GM12878 (cell line): ENCODE data around the gene CDK16. TPM values are rescaled to one million over a fixed set of nuclear protein-coding genes. Genes with fewer than 3 reads are reported as not detected.

ENCODE experiments used
- ATAC-seq: fragments of 200-7000 bp; cut with Tn5 transposase; 3 replicates; pipeline ENCODE4 v1.9.1; 2020; ENCODE audit warnings: mild to moderate bottlenecking, moderate library complexity
- BruUV-seq: library from RNA; stranded (reverse); fragments of 400-500 nt; replicated peaks from 2 replicates; lab custom pipeline; 2021; lab: Mats Ljungman, UMichigan
- CTCF ChIA-PET: fragments of 300-600 bp; sonication (Branson Sonifier 250); formaldehyde crosslinking; extraction: SDS; loops from one replicate; lab custom pipeline; 2021; ENCODE audit warnings: inconsistent platforms; lab: Yijun Ruan, JAX
- POLR2A ChIA-PET: fragments of 350-600 bp; formaldehyde crosslinking; extraction: SDS; loops from one replicate; lab custom pipeline; 2021; ENCODE audit warnings: inconsistent platforms; lab: Charles Lee
- RAD21 ChIA-PET: fragments of 300-600 bp; sonication (Branson Sonifier 250); formaldehyde crosslinking; loops from one replicate; lab custom pipeline; 2023; ENCODE audit warnings: antibody characterized with exemption; ENCODE audit not compliant: unreplicated experiment; lab: Charles Lee
- SMC1A ChIA-PET: fragments of 300-600 bp; sonication (Branson Sonifier 250); formaldehyde crosslinking; loops from one replicate; lab custom pipeline; 2023; ENCODE audit not compliant: unreplicated experiment, uncharacterized antibody; lab: Charles Lee
- DNase-seq: peaks from one replicate; pipeline ENCODE4 v3.0.0-alpha.2; 2011; ENCODE audit warnings: low read depth, low spot score
- FAIRE-seq: peaks from 3 replicates; lab custom pipeline; 2011; peaks lifted over from hg19 to GRCh38; lab: Jason Lieb, UNC
- H2AFZ ChIP-seq: 2 replicates; pipeline ENCODE4 v1.6.0; 2011; ENCODE audit warnings: low read depth, low read length, control low read depth; ENCODE audit not compliant: control insufficient read depth
- H3K27ac ChIP-seq: 2 replicates; pipeline ENCODE4 v1.5.1; 2011; ENCODE audit warnings: control low read depth; ENCODE audit not compliant: control insufficient read depth, insufficient read depth
- H3K27me3 ChIP-seq, 2 experiments: replicated peaks in 1 of 2; 2 replicates each; pipeline versions ENCODE4 v1.6.0 to v1.6.1; 2011; ENCODE audit warnings: low read length in 1 of 2; ENCODE audit not compliant: control insufficient read depth in 2 of 2, insufficient read depth in 2 of 2
- H3K36me3 ChIP-seq, 2 experiments: 2 replicates each; pipeline ENCODE4 v1.5.1; 2011; ENCODE audit warnings: low read length in 1 of 2; ENCODE audit not compliant: control insufficient read depth in 2 of 2, insufficient read depth in 2 of 2
- H3K4me1 ChIP-seq: 2 replicates; pipeline ENCODE4 v1.6.1; 2011; ENCODE audit warnings: mild to moderate bottlenecking, low read length, moderate library complexity, mixed read lengths; ENCODE audit not compliant: control insufficient read depth, insufficient read depth
- H3K4me2 ChIP-seq: 2 replicates; pipeline ENCODE4 v1.6.0; 2011; ENCODE audit warnings: control low read depth; ENCODE audit not compliant: control insufficient read depth, insufficient read depth
- H3K4me3 ChIP-seq: fragments of 200-600 bp; sonication (generic); 2 replicates; pipeline ENCODE4 v1.5.1; 2016
- H3K79me2 ChIP-seq: 2 replicates; pipeline ENCODE4 v1.6.0; 2011; ENCODE audit warnings: low read length; ENCODE audit not compliant: control insufficient read depth, insufficient read depth
- H3K9ac ChIP-seq: 2 replicates; pipeline ENCODE4 v1.8.0; 2011; ENCODE audit warnings: low read length, control low read depth, mixed read lengths; ENCODE audit not compliant: control insufficient read depth, insufficient read depth
- H3K9me3 ChIP-seq: replicated peaks from 3 replicates; pipeline ENCODE4 v1.5.1; 2011; ENCODE audit warnings: mild to moderate bottlenecking, low read length; ENCODE audit not compliant: control insufficient read depth, insufficient read depth
- H4K20me1 ChIP-seq: 2 replicates; pipeline ENCODE4 v1.6.0; 2011; ENCODE audit not compliant: control insufficient read depth, insufficient read depth
- BRCA1 ChIP-seq: IDR thresholded peaks from 2 replicates; pipeline ENCODE4 v1.6.1; 2011; ENCODE audit warnings: low read depth, low read length, improper control_type of control experiment
- CTCF ChIP-seq, 3 experiments: IDR thresholded peaks in 2 of 3; conservative IDR thresholded peaks in 1 of 3; 2 replicates each; pipeline ENCODE4 v1.5.1; 2011; ENCODE audit warnings: low read depth in 3 of 3, low read length in 3 of 3, mild to moderate bottlenecking in 3 of 3, control low read depth in 2 of 3, moderate library complexity in 2 of 3, inconsistent platforms in 1 of 3, mixed read lengths in 1 of 3; ENCODE audit not compliant: control insufficient read depth in 2 of 3, insufficient read depth in 1 of 3; ENCODE audit errors: extremely low read depth in 1 of 3
- E2F4 ChIP-seq: IDR thresholded peaks from 2 replicates; pipeline ENCODE4 v1.6.1; 2012; ENCODE audit warnings: low read depth, low read length, improper control_type of control experiment
- MEF2B ChIP-seq: fragments of 450-650 bp; IDR thresholded peaks from 2 replicates; pipeline ENCODE4 v1.6.1; 2018; ENCODE audit warnings: mild to moderate bottlenecking, moderate library complexity; ENCODE audit not compliant: partially characterized antibody, poor library complexity, severe bottlenecking
- RUNX3 ChIP-seq: IDR thresholded peaks from 2 replicates; pipeline ENCODE4 v1.6.1; 2012; ENCODE audit warnings: low read length, inconsistent platforms
- SMC3 ChIP-seq: IDR thresholded peaks from 2 replicates; pipeline ENCODE4 v1.6.1; 2011; ENCODE audit warnings: low read length, improper control_type of control experiment, borderline replicate concordance
- YBX1 ChIP-seq: fragments of 450-650 bp; IDR thresholded peaks from 2 replicates; pipeline ENCODE4 v1.6.1; 2016; ENCODE audit warnings: antibody characterized with exemption
- YY1 ChIP-seq: IDR thresholded peaks from 2 replicates; pipeline ENCODE4 v1.6.1; 2011; ENCODE audit warnings: low read depth, mild to moderate bottlenecking, low read length
- ZBTB4 ChIP-seq: fragments of 450-650 bp; formaldehyde crosslinking; IDR thresholded peaks from 2 replicates; pipeline ENCODE4 v1.4.0; 2022; ENCODE audit warnings: mild to moderate bottlenecking, moderate library complexity
- ZNF207 ChIP-seq: fragments of 450-650 bp; IDR thresholded peaks from 2 replicates; pipeline ENCODE4 v1.6.1; 2014; ENCODE audit warnings: antibody characterized with exemption, mild to moderate bottlenecking, borderline replicate concordance
- ZZZ3 ChIP-seq: IDR thresholded peaks from 2 replicates; pipeline ENCODE4 v1.6.1; 2011; ENCODE audit warnings: low read depth; ENCODE audit not compliant: control insufficient read depth, insufficient read length
- WGBS: methylation state at CpG from one replicate; pipeline ENCODE4 v1.1.6; 2016; ENCODE audit warnings: low lambda C conversion rate; ENCODE audit not compliant: insufficient replicate concordance, insufficient coverage; ENCODE audit errors: missing lambda C conversion rate; 5-methylcytosine and 5-hydroxymethylcytosine counted together
- in situ Hi-C: fragments of 300-500 bp; cut with MboI; formaldehyde crosslinking; loops from 9 replicates; pipeline ENCODE4 v1.14.3; 2018; ENCODE audit warnings: mixed read lengths
- intact Hi-C: fragments of 100-400 bp; cut with micrococcal nuclease; formaldehyde crosslinking; loops from one replicate; pipeline ENCODE4 v1.14.2; 2022; ENCODE audit not compliant: unreplicated experiment
- polyA plus RNA-seq, 11 experiments: library from polyadenylated mRNA; depleted of rRNA in 4 of 11; unstranded in 6 of 11; stranded (reverse) in 5 of 11; fragments of >200 nt; fragmentation: Nextera tagmentation in 4 of 11; fragmentation: Illumina TruSeq in 1 of 11; extraction: Ambion mirVana in 4 of 11; extraction: Trizol in 1 of 11; gene quantifications; 1 replicate in 1 of 11; 2 replicates in 10 of 11; pipeline versions ENCODE4 v1.2.1 to v1.2.3, GENCODE V29; 2011 to 2016; ENCODE audit warnings: inconsistent platforms in 2 of 11, missing spikeins in 2 of 11, low read depth in 1 of 11
- total RNA-seq, 4 experiments: library from RNA; depleted of rRNA in 3 of 4; stranded (reverse); fragments of >200 nt in 3 of 4; fragmentation: Illumina TruSeq in 1 of 4; extraction: Trizol in 1 of 4; gene quantifications; 2 replicates each; pipeline versions ENCODE4 v1.2.1 to v1.2.3, GENCODE V29; 2013 to 2021

Gene CDK16
- total and polyA plus RNA-seq, 10 of the 15 experiments (the other 5 are each of a cell fraction or from before 2014, with no cell fraction given): 2.4 to 75.1 (median 48.2) TPM

DNA sequence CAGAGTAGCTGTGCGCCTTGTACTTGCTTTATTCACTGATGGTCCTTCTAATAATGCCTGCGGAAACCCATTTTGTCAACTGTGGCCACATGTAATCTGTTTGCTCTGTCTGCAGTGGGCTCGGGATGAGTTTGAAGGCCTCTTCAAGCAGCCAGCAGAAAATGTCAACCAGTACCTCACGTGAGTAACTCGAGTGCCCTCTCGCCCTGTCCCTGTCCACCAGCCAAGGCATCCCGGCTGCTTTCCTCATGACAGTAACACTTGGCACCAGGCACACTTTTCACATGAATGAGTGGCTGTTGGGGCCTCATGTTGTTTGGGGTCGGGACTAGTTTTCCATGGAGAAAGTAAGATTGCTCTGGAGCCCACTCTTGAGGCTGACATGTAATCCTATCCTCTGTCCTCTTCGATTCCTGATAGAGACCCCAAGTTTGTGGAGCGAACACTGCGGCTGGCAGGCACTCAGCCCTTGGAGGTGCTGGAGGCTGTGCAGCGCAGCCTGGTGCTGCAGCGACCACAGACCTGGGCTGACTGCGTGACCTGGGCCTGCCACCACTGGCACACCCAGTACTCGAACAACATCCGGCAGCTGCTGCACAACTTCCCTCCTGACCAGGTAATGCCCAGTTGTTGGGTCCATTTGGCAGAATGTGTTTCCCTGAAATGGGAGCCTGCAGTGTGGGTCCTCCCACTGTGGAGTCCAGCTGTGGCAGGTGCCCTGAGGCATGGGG lies 8.8 kb upstream of the CDK16 start (continued):
- TF ChIP-seq E2F4 (no peak), CTCF (IDR thresholded peaks at IDR 0.05 in 2 of 3, conservative IDR thresholded peaks at IDR 0.05 in 1 of 3; ENCODE audit: control insufficient read depth in 2 of 3, extremely low read depth in 1 of 3, insufficient read depth in 1 of 3, low read depth in 3 of 3, low read length in 3 of 3) (no peak), ZNF207 (no peak), RUNX3 (no peak), BRCA1 (no peak)

GRCh38 chrX:47210661-47211425 lies 7.6 kb upstream of the CDK16 start:
- H3K4me3 ChIP-seq: no peak overlapping the region
- POLR2A ChIA-PET: interaction anchor here (0.7 kb wide), 1 partner anchor 171 kb away, joined by 4 read pairs; no protein-coding TSS in a partner anchor
- WGBS: 98% methylated on average over 14 of the region's 15 CpGs
- no peaks in the 10 kb centered on the region for H3K79me2 ChIP-seq
- no peaks in the 10 kb centered on the region for H3K4me1 ChIP-seq
- H3K4me2 ChIP-seq: no peak overlapping the region
- H3K36me3 ChIP-seq: peaks cover 41 to 57% of the 10 kb centered on the region in 2 experiments
- no peak overlapping the region for H3K9ac ChIP-seq
- RAD21 ChIA-PET: no interaction called here
- no peak for DNase-seq
- FAIRE-seq: no peak
- intact Hi-C loops (no loop called here), in situ Hi-C loops (loop anchor here (10.0 to 25.0 kb wide), 2 partner anchors 434 to 1726 kb away; no protein-coding TSS in a partner anchor)
- no TSS peak for BruUV-seq
- CTCF ChIA-PET: no interaction called here
- H4K20me1 ChIP-seq: peaks cover 6% of the 10 kb centered on the region; the same call in 1 of the 2 replicates
- H3K9me3 ChIP-seq: no peaks in the 10 kb centered on the region
- no peaks in the 10 kb centered on the region for H3K27me3 ChIP-seq
- SMC1A ChIA-PET: no interaction called here
- H2AFZ ChIP-seq: no peak overlapping the region
- H3K27ac ChIP-seq: no peak overlapping the region
- ATAC-seq: no peak
- TF ChIP-seq YY1 (no peak), MEF2B (no peak), ZZZ3 (no peak), YBX1 (no peak), SMC3 (no peak), ZBTB4 (CRISPR knock-in tag) (no peak)
